Endothelial cell of umbilical vein (primary cell): ENCODE results near the gene SLC38A10.

Source experiments
- CTCF ChIP-seq, 2 donors: IDR thresholded peaks; 1 replicate in 1 of 2; 2 replicates in 1 of 2; pipeline ENCODE4 v1.5.1; 2011; ENCODE audit warnings: low read length in 2 of 2, mild to moderate bottlenecking in 2 of 2, moderate library complexity in 2 of 2, control low read depth in 1 of 2, inconsistent platforms in 1 of 2, low read depth in 1 of 2; ENCODE audit not compliant: insufficient read depth in 1 of 2; ENCODE audit errors: extremely low read depth in 1 of 2
- EZH2 ChIP-seq: IDR thresholded peaks from 2 replicates; pipeline ENCODE4 v1.6.1; 2012; ENCODE audit warnings: borderline replicate concordance, low read depth, mild to moderate bottlenecking, moderate library complexity, low read length, inconsistent platforms; ENCODE audit not compliant: severe bottlenecking
- FOS ChIP-seq: IDR thresholded peaks from 2 replicates; pipeline ENCODE4 v1.6.1; 2011; ENCODE audit warnings: mild to moderate bottlenecking, low read length, moderate library complexity, borderline replicate concordance; ENCODE audit not compliant: insufficient read depth
- JUN ChIP-seq: IDR thresholded peaks from 2 replicates; pipeline ENCODE4 v1.6.1; 2011; ENCODE audit warnings: borderline replicate concordance, low read depth; ENCODE audit not compliant: insufficient read length, insufficient read depth
- MAX ChIP-seq: IDR thresholded peaks from 2 replicates; pipeline ENCODE4 v1.6.1; 2011; ENCODE audit not compliant: insufficient read depth, insufficient read length
- MYC ChIP-seq: IDR thresholded peaks from one replicate; pipeline ENCODE4 v1.6.1; 2011; ENCODE audit warnings: mild to moderate bottlenecking, low read depth, low read length
- POLR2A ChIP-seq: IDR thresholded peaks from 2 replicates; pipeline ENCODE4 v1.6.1; 2012; ENCODE audit warnings: low read depth, mild to moderate bottlenecking, control low read depth, low read length
- POLR2AphosphoS5 ChIP-seq: IDR thresholded peaks from 2 replicates; pipeline ENCODE4 v1.6.1; 2012; ENCODE audit warnings: low read depth, mild to moderate bottlenecking, control low read depth, low read length, moderate library complexity; ENCODE audit not compliant: insufficient read depth

- TF ChIP-seq POLR2A, result no peak
- no peak for TF ChIP-seq CTCF (IDR thresholded peaks at IDR 0.05; ENCODE audit: extremely low read depth in 1 of 2, insufficient read depth in 1 of 2, low read depth in 1 of 2, low read length in 2 of 2)
- TF ChIP-seq POLR2AphosphoS5, result no peak
- TF ChIP-seq EZH2, result no peak
- no peak for TF ChIP-seq MYC
- no peak for TF ChIP-seq FOS
- TF ChIP-seq MAX, result no peak
- no peak for TF ChIP-seq JUN
Measured at GRCh38 chr17:81304196-81305015, 9.3 kb upstream of the SLC38A10 start.
